Renal cortex interstitium (tissue), 11 donors: ENCODE measurements around the gene PRUNE2. TPM values are rescaled to one million over a fixed set of nuclear protein-coding genes. Genes with fewer than 3 reads are reported as not detected.

ENCODE experiments used
- DNase-seq, 11 donors: peaks; one replicate each; pipeline ENCODE4 v3.0.0-alpha.2; 2013; ENCODE audit warnings: low read depth in 9 of 11, low spot score in 4 of 11; ENCODE audit errors: extremely low read depth in 1 of 11
- polyA plus RNA-seq, 3 donors: library from polyadenylated mRNA; unstranded; fragments of 120-200 nt; gene quantifications; one replicate each; pipeline ENCODE4 v1.2.1, GENCODE V29; 2013; ENCODE audit not compliant: insufficient read length in 3 of 3

PRUNE2 gene
- polyA plus RNA-seq, 3 donors, result 10.9 to 14.6 (median 11.4) TPM

DNA sequence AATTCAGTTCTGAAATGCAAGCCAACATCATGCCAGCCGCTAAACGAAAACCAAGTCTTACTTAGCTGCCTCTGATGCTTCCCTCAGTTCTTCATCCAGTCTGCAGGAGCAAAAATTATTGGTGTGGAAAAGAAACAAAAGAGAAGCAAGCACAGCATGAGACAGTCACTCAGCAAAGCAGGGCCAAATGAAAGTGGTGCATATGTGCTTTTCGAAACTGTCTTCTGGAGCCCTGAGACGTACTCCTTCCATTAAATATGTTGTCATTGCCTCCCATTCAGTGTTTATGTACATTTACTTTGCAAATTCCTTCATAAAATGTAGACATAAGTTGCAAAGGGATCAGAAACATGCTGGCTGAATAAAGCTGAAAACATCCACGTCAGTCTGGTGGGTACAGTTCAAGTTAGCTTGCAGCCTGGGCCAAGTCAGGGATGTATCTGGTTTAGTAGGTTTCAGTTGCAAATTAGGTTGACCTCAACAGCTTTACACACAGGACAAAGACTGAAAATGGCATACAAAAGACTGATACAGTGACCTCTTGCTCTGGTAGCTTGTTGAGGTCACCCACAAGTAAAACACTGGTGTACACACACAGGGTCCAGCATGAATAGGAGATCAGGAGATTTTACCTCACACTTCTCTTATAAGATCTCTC, 281.4 kb downstream of the PRUNE2 start:
- no peak for DNase-seq

DNA sequence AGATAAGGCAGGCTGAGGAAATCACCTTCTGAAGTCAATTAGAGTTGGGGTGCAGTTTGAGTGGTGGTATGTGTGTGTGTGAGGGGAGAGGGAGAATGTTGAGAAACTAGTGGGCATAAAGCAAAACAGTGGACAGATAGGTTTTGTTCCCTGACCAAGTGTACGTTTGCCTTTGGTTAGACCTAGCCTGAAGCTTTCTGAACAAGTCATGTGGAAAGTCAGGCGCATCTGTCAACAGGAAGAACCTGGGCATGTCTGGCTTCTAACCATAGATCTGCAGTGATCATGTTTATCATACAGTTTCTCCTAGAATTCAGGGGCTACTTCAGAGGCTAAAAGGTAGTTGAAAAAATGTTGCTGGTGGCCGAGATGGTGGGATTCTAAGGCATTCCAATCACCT, 284.9 kb downstream of the PRUNE2 start:
- no peak for DNase-seq

DNA sequence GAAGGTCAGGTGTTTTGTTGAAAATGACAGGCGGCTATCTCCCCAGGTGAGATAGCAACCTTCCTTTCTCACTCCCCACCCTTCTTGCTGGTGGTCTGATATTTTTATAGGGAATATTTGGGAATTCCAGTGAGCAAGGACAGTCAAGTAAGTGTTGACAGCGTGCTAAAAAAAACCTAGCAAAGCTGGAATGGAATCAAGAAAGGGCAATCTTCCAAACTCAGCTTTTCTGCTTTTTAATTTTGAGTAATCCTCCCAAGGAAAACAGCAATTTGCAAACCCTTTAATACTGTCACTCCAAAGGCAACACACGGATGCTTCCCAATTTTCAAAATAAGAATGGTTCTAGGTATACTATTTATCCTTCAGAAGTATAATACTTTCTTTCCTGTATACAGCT, 285.3 kb downstream of the PRUNE2 start:
- DNase-seq, result no peak

DNA sequence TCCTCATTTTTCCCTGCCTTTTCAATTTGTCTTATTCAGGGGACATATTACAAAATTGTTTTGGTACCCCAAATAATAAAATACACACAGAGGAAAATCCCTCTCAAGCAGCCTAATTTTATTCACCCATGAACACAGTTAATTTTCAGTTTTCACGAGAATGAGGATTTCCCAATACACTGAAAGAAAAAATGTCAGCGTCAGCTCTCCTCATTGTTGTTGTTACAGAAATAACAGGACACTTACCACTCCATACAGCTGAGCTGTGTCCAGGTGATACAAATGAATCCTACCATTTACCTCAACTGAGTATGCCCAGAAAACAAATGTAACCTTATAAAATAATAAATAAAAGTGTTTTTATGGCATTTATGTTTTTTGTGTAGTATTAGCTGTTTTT, 286.3 kb downstream of the PRUNE2 start:
- DNase-seq, result no peak

DNA sequence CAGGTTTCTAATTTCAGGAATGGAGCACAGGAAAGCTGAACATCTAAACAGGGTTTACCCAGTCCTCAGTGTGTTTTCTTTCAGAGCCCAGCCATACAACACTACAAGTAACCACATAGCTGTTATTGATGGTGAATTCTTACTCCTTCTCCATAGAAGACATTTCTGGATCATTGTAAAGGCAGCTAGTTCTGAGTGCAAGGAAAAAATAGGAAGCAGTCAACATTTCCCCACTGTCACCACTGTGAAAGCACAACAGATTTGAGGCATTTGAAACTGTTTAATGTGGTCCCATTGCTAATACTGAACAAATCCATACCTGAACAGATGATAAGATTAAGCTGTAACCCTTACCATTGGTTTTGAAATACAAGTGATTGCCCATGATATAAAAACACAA, 286.7 kb downstream of the PRUNE2 start:
- no peak for DNase-seq

DNA sequence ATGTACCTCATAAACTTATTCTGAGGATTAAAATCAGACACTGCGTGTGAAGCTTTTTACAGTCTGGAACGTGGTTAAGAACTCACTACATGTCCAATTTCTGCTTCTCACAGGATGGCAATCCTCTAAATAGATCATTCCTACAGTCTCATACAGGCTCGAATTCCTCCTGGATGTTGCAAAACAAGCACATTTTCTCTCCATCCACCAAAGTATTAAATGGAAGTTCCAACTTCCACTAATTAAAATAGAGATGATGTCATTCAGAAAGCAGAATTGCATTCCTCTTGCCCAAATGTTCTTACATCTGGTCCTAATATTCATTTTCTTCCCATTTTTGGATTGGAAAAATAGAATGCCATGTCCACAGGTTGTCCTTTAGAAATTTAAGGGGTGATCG, 287.2 kb downstream of the PRUNE2 start:
- no peak for DNase-seq

DNA sequence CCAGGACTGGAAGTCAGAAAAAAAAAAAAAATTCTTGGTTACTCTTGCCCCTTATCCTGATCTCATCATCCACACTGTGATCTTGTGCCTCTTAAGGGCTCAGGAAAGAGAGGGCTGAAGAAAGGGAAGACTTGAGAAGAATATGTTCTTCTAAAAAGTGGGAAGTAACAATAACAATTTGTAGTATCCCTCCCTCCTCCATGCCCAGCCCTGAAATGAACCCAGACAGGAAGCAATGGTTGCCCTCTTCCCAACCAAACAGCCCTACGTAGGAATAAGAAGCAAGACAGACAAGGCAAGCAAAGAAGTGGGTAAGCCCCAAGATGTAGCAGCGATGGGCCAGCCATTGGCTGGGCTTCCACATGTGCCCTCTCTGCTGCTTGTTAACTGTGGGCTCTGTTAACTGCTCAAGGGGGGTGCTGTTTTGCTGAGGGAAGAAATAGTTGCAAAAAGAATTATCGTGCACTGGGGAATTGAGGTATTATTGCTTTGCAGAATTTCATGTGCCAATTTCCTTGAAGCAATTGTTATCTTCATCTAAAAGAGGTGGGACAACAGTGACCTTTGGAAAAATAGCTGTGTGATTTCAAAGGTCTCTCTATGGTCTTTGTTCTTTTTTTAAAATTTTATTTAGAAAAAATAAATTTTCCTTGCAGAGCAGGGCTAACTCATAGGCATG, 288.3 kb downstream of the PRUNE2 start:
- no peak for DNase-seq

DNA sequence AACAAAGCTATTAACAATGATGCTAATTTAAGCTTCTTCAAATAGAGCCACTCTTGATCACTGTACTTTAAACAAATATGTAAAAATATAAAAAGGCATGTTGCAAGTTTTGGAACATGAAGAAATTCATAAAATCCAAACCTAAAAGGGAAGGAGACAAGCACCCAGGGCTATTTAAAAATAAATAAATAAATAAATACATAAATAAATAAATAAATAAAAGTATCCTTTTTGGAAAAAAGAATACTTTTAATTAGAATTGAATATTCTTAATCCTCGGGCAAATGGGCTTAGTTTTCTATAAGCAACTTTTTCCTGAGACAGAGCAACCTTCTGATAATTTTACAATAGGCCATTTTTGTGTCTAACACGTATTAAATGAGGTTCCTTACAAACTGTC, 289.1 kb downstream of the PRUNE2 start:
- no peak for DNase-seq

DNA sequence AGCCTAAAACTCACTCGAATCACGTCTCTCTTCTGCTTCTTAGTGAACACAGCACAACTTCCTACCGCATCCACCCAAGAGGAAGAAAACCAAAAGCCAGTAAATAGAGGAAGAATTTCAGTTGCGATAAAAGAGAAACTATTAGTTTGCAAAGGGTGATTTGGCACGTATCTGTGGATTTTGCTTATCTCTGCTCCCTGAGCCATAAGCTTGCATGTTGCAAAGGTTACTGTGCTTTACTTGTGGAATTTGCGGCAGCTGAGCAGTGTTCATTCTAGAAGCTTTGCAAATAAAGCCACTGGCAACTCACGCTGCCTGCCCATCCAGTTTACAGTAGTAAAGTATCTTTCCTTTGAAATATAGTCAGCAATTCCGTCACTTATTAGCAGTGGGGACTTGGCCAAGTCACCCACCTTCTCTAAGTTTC, 290.7 kb downstream of the PRUNE2 start:
- DNase-seq, result no peak

DNA sequence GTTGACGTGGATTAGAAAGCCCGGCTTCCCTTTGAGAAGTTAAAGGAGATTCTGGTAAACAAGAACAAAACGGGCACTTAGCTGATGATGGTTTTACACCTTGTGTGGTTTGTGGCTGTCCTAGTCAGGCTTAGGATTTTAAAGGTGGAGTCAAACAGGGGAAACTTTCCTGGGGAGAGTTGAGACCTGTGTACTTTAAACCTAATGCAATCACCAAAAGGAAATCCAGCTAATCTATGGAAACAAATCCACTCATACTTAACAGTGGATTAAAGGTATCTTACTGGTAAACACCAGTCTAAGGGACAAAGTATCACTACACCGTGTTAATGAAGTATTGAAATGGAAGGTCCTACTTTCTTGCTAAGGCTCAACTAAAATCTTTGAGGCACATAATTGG, 291.9 kb downstream of the PRUNE2 start:
- DNase-seq, result no peak

DNA sequence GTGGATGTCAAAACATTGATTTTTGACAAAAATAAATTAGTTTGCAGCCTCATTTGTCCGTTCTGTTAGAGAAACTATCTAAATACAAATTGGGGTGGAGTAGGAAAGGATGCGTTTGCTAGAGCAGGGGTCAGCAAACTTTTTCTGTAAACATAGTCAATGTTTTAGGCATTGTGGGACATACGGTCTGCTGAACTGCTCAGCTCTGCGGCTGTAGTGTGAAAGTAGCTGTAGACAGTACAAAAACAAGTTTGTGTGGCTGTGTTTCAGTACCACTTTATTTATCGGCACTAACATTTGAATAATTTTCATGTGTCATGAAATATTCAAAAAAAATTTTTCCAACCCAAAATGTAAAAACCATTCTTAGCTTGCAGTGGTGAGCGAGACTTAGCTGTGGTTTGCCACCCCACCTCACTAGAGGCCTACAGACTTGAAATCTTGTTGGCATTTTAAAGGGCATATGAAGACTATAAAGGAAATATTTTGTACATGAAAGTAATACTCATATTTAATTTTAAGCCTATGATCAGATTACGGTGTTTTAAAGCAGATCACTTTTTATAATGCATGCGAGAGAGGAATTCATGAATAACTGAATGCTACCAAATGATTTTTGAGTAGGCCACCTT, 292.6 kb downstream of the PRUNE2 start:
- DNase-seq, result no peak

DNA sequence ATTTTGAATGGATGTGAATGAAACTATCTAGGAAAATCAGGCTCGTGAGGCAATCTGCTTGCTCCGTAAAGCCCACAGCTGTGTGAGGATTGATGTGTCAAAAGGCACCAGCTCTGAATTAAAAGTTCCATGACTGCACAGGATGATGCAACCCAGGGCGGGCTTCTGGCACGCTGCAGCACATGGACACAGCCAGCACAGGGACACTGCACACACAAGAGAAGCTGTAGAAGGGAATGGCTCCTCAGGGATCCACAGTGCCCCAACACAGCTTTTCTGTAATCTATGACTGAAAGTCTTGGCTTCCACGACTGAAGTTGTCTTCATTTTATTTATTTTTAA, 295.9 kb downstream of the PRUNE2 start:
- no peak for DNase-seq

DNA sequence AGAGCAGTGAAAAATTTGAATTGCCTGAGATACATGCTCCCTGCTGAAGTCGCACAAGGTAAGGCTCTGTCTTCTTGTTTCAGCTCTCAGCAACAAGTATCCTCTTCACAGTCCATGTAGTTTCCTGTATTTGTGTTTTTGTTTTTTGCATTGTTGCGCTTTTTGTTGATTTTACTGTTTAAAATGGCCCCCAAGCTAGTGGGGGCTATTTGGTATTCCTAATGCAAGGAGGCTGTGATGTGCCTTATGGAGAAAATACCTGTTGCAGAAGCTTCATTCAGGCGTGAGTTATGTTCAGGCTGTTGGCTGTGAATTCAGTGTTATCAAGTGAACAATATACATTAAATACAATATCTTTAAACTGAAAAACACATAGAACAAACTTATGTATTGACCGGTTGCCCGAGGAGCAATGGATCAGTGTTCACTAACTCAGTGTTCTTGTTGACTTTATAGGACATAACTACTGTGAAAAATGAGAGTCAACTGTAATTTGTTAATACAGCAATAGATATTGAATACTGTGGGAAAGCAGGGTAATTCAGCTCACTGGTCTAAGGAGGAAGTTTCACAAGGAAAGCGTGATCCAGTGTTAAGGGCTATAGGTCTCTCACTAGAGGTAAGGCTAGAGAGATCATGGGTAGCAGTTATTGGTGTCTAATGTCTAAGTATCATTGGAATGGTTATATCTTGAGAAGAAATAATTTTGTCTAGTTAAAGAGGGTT, 296.5 kb downstream of the PRUNE2 start:
- DNase-seq, result no peak

DNA sequence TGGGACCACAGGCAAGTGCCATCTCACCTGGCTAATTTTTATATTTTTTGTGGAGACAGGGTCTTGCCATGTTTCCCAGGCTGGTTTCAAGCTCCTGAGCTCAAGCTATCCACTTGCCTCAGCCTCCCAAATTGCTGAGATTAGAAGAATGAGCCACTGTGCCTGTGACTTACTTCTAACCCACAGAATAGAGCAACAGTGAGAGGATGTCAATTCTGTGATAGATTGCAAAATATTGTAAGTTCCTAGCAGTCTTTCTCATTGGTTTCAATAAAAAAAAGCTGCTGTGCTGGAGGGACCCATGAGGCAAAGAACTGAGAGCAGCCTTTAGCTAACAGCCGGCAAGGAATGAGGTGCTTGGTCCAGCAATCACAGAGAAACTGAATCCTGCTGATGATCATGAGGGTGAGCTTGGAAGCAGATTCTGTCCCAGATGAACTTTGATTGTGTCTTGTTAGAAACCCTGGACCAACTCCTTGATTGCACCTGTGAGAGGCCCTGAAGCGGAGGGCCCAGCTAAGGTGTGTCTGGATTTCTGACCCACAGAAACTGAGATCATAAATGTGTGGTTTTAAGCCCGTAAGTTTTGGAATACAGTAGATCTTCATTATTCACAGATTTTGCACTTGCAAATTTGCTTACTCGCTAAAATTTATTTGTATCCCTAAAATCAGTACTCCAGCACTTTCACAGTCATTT, 297.2 kb downstream of the PRUNE2 start:
- DNase-seq, result no peak

DNA sequence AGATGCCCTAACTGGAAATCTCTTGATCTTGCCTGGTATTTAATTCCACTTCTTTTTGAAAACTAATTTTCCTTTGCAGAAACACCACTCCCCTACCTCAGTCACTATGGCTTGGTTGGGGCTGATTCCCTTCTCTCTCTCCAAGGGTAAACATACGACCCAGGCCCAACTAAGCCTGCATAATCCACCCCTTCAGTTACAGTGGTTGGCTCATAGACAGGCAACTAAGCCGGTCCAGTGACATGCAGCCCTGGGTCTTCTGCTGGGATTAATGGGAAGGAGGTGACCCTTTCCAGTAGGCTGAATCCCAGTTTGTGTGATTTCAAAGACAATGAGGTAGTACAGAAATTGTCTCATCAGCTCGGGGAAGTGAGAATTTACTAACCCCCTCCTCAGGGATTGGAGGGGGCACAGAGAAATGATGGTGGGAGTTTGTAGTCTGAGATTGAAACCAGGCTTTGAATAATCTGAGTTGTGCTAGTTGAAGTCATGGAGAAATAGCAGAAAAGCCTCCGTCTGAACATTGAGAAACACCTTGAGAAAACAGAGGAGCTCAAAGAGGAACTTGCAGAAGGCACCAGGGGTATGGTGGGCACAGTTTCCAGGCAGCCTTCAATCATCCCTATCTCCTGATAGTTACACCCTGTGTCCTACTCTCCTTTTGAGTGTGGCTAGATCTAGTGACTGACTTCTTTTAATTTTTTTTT, 298.0 kb downstream of the PRUNE2 start:
- no peak for DNase-seq

DNA sequence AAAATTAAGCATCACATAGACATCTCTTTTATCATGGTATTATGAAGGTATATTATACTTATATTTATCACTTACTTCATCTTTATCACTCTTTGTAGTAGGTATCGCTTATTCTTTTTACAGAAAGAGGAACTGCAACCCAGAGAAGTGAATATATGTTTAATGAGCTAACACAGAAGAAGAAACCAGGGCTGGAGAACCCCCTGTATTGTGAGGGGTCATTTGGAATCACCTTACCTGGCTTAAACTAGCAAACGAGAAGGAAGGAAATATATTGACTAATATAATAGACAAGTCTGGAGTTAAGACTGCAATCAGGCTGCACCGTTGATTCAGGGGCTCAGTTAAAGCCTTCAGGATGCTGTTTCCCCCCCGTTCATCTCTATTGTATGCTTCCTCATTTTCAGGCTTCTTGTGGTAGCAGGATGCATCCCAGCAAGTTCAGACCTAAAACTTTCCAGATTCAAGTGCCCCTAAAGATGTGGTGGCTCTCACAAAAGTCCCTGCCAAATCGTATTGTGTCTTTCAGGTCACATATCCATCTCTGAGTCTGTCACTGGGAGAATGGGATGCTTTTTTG, 300.5 kb downstream of the PRUNE2 start:
- no peak for DNase-seq

DNA sequence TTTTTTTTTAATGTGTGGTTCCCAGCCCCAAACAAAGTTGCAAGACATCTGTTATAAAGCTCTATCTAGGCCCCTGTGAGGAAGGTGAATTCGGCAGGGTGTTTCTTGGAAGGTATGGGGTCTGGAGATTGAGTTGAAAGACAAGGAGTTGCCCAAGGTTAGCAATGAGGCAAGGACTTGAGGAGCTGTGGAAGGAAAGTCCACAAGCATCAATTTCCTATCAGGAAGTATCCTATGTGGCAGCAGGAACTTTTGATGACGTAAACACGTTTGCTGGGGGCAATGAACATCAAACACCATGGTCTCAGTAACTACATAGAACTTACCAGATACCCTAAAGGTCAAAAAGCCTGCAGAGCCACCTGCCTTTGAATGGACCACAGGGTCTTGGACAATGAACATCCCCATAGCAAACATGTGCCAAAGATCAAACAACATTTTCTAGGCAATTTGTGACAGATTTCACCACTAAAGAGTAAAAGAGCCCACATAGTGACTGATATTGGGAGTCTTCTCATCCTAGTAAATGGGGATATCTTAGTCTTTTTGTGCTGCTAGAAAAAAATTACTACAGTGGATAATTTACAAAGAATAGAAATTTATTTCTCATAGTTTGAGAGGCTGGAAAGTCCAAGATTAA, 301.9 kb downstream of the PRUNE2 start:
- DNase-seq, result no peak

DNA sequence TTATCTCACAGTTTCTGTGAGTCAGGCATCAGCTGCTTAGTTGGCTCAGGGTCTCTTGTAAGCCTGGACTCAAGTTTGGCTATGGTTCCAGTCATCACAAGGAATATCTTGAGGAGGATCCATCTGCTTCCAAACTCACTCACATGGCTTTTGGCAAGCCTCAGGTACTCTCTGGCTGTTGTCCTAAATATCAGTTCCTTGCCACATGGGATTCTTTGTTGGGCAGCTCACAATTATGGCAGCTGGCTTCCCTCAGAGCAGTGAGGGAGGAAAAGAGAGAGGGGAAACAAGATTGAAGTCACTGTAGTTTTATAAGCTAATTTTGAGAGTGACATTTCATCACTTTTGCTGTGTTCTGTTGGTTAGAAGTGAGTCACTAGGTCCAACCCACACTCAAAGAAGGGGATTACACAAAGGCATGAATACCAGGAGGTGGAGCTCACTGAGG, 302.4 kb downstream of the PRUNE2 start:
- no peak for DNase-seq
